IPS-18c (cell line): ENCODE results near the gene PLXNA4.

Experiments used
- H3K4me3 ChIP-seq: 2 replicates; pipeline ENCODE4 v1.7.0; 2013; ENCODE audit warnings: low read depth, mild to moderate bottlenecking, low read length, moderate library complexity; ENCODE audit not compliant: insufficient read depth
- H3K9me3 ChIP-seq: one replicate; pipeline ENCODE4 v1.6.1; 2013; ENCODE audit warnings: mild to moderate bottlenecking, low read length, moderate library complexity; ENCODE audit not compliant: control insufficient read depth, insufficient read depth

Gene PLXNA4

GRCh38 chr7:132575982-132576720 lies at the start of gene PLXNA4:
PLXNA4 (minus strand) TSS chr7:132576470; CDS start chr7:132508693, 67,777 bp downstream.
- peak within 1 kb of the TSS; percentile 66 for H3K4me3 ChIP-seq
- H3K9me3 ChIP-seq: peaks cover 5% of the 10 kb centered on the region

- Histone ChIP-seq H3K4me3 (no peak overlapping the region), H3K9me3 (no peaks in the 10 kb centered on the region)
Measured at GRCh38 chr7:132625651-132626050, 49.4 kb upstream of the PLXNA4 start.

- Histone ChIP-seq H3K4me3 (no peak overlapping the region), H3K9me3 (no peaks in the 10 kb centered on the region)
Measured at GRCh38 chr7:132622081-132622480, 45.8 kb upstream of the PLXNA4 start.

GRCh38 chr7:132619967-132620366 lies 43.7 kb upstream of the PLXNA4 start:
- H3K4me3 ChIP-seq: no peak overlapping the region

GRCh38 chr7:132618956-132619305 lies 42.7 kb upstream of the PLXNA4 start:
- Histone ChIP-seq H3K9me3 (no peaks in the 10 kb centered on the region), H3K4me3 (no peak overlapping the region)

More at GRCh38 chr7:132619967-132620366, 43.7 kb upstream of the PLXNA4 start:
- no peaks in the 10 kb centered on the region for H3K9me3 ChIP-seq

GRCh38 chr7:132618271-132618955 lies 42.1 kb upstream of the PLXNA4 start:
- Histone ChIP-seq H3K9me3 (no peaks in the 10 kb centered on the region), H3K4me3 (no peak overlapping the region)

- H3K4me3 ChIP-seq: peak overlapping the region; percentile 43; the same call in 1 of the 2 replicates
- no peaks in the 10 kb centered on the region for H3K9me3 ChIP-seq
Measured at GRCh38 chr7:132614428-132615318, 38.4 kb upstream of the PLXNA4 start.

GRCh38 chr7:132613737-132614136 lies 37.5 kb upstream of the PLXNA4 start:
- H3K9me3 ChIP-seq: no peaks in the 10 kb centered on the region

GRCh38 chr7:132610995-132611394 lies 34.7 kb upstream of the PLXNA4 start:
- Histone ChIP-seq H3K4me3 (no peak overlapping the region), H3K9me3 (no peaks in the 10 kb centered on the region)

More at GRCh38 chr7:132613737-132614136, 37.5 kb upstream of the PLXNA4 start:
- no peak overlapping the region for H3K4me3 ChIP-seq

- no peaks in the 10 kb centered on the region for H3K9me3 ChIP-seq
- H3K4me3 ChIP-seq: no peak overlapping the region
Measured at GRCh38 chr7:132609906-132610520, 33.7 kb upstream of the PLXNA4 start.

DNA sequence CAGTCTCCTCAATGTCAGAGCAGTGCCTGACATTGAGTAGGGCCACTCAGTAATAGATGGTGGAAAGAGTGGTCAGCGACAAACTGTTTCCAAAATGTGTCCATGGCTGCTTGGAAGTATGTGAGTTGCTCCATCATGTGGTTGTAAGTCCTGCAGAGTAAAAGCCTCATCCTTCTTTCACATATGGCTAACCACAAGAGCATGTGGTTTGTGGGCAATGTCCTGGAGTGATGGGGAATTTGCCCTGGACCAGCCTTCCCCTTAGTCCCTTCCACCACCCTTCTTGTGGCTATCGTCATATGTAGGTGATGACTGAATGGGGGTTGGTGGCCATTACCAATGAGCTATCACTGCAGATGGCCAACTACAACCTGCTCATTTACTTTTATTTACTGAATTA lies 33.0 kb upstream of the PLXNA4 start:
- Histone ChIP-seq H3K9me3 (no peaks in the 10 kb centered on the region), H3K4me3 (no peak overlapping the region)

GRCh38 chr7:132608523-132608922 lies 32.3 kb upstream of the PLXNA4 start:
- no peaks in the 10 kb centered on the region for H3K9me3 ChIP-seq
- H3K4me3 ChIP-seq: no peak overlapping the region

- H3K9me3 ChIP-seq: no peaks in the 10 kb centered on the region
- H3K4me3 ChIP-seq: no peak overlapping the region
Measured at GRCh38 chr7:132607656-132608055, 31.4 kb upstream of the PLXNA4 start.

DNA sequence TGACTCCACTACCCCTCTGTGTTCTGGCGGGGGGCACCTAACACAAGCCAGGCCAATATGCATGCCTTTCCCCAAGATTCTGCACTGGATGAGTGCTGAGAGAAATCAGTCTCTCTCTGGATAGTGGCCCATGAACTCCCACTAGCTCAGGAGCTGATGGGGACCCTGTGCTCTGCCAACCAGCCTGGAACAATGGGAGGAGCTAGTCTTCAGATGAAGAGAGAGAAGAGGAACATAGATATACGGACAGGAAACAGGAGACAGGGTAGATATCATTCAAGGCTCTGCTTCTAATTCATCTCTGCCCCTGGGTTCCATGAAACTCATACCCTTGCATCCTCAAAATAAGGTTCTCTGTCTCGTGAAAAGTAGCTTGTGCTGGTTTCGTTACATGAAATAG lies 27.9 kb upstream of the PLXNA4 start:
- Histone ChIP-seq H3K9me3 (no peaks in the 10 kb centered on the region), H3K4me3 (no peak overlapping the region)

GRCh38 chr7:132603220-132603833 lies 27.1 kb upstream of the PLXNA4 start:
- Histone ChIP-seq H3K9me3 (no peaks in the 10 kb centered on the region), H3K4me3 (no peak overlapping the region)

GRCh38 chr7:132601783-132602182 lies 25.5 kb upstream of the PLXNA4 start:
- no peaks in the 10 kb centered on the region for H3K9me3 ChIP-seq
- H3K4me3 ChIP-seq: no peak overlapping the region

GRCh38 chr7:132596588-132596987 lies 20.3 kb upstream of the PLXNA4 start:
- Histone ChIP-seq H3K9me3 (no peaks in the 10 kb centered on the region), H3K4me3 (no peak overlapping the region)
